Activated CD4-positive, CD25-positive, alpha-beta regulatory T cell treated with anti-CD3 and anti-CD28 coated beads, Interleukin-2, amount 50 U/mL, for 24 hours (primary cell): ENCODE measurements around the gene SPNS3.

Source experiments
- ATAC-seq, 2 donors: fragments of 150-1000 bp; cut with Tn5 transposase; one replicate each; pipeline ENCODE4 v1.10.0; 2021; ENCODE audit warnings: mild to moderate bottlenecking in 1 of 2, moderate library complexity in 1 of 2

The SPNS3 gene

DNA sequence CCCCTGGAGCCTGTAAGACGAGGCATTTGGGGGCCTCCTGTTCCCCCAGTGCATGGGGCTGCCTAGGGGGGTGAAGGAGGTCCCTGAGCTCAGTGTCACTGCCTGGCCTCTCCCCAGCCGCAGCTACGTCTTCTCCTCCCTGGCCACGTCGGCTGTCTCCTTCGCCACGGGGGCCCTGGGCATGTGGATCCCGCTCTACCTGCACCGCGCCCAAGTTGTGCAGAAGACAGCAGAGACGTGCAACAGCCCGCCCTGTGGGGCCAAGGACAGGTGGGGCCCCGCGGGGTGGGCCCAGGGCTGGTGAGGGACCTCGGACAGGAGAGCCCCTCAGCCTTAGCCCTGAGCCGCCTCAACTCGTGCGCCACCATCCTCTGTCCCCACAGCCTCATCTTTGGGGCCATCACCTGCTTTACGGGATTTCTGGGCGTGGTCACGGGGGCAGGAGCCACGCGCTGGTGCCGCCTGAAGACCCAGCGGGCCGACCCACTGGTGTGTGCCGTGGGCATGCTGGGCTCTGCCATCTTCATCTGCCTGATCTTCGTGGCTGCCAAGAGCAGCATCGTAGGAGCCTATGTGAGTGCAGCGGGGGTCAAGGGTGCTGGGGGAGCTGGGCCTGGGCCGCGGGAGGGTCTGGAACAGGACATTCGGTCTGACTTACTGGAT is 99.3 kb downstream of the SPNS3 start:
- ATAC-seq = no peak

- no peak for ATAC-seq
Observed at GRCh38 chr17:4533523-4534504, 100.1 kb downstream of the SPNS3 start.

- ATAC-seq = no peak
Observed at GRCh38 chr17:4534515-4534914, 100.8 kb downstream of the SPNS3 start.

DNA sequence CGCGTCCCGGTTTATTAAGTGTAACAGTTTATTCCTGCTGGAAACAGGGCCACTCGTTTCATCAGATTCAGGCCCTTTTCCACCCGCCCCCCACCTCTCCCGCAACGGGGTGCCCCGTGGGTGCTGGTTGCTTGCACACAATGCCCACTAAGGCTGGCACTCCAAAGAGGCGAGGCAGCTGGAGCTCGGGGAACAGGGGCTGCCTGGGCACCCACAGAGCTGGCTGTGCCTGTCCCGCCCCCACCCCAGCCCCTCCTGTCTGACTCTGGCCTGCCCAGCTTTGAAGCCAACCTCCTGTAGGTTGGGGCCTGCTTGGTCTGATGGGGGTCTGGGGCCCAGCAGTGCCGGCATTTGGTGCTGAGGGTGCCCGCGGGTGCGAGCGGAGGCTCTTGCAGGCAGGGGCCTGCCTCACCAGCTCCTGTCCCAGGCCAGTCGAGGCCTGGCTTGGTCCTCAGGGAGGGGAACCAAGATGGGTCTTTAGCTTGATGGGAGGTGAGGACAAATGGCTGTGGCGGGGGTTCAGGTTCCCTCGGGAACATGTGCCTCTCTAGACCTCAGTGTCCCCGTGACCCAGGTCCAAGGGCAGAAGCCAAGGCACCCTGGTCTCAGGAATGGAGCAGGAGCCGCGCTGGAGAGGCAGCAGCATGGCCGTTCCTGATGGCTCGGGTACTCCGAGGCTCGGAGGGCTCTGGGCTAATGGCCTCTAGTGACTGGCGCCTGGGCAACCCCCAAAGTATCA is 101.4 kb downstream of the SPNS3 start:
- no peak for ATAC-seq

- ATAC-seq = no peak
Observed at GRCh38 chr17:4535667-4536258, 102.0 kb downstream of the SPNS3 start.

GRCh38 chr17:4536259-4536741 is 102.6 kb downstream of the SPNS3 start:
- ATAC-seq = no peak

- no peak for ATAC-seq
Observed at GRCh38 chr17:4536742-4537411, 103.1 kb downstream of the SPNS3 start.
